ENCODE measurements around the gene RNF38. TPM values are rescaled to one million over a fixed set of nuclear protein-coding genes. Genes with fewer than 3 reads are reported as not detected.
"Not testable (repeated sequence)": the region's sequence is repeated elsewhere in the genome, so short reads cannot be mapped to it uniquely, and the experiment has no call there.

Gene RNF38
- 3.2 and 6.9 TPM in 2 replicates for total RNA-seq (2014; rRNA removed; shearing (Covaris generic); ENCODE audit: low replicate concordance)

DNA sequence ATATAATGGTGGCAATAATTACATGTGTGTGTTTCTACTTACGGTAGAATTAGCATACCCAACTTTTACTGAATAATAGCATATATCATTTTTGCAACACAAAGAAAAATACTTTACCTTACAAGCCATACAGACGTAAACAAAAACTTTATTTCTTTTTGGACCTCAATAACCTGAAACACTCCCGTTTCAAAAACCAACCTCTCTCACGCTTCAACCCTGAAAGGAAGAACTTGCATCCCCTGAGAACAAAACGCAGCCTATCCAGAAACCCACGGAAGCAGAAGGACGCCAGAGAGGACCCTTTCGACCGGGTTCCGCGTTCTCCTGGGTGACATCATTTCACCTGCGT lies at the start of gene RNF38:
Gene RNF38, minus strand, starts transcription at position 290 of the 352 bp plus-strand sequence. Its CDS starts 161 bp downstream, at position 129.
- no peak for DNase-seq (ENCODE audit: low read depth)
- in situ Hi-C loops (cut with HindIII; ENCODE audit: low pct_unique_long_range_greater_than_20kb, low sequenced_read_pairs), result no loop called here

DNA sequence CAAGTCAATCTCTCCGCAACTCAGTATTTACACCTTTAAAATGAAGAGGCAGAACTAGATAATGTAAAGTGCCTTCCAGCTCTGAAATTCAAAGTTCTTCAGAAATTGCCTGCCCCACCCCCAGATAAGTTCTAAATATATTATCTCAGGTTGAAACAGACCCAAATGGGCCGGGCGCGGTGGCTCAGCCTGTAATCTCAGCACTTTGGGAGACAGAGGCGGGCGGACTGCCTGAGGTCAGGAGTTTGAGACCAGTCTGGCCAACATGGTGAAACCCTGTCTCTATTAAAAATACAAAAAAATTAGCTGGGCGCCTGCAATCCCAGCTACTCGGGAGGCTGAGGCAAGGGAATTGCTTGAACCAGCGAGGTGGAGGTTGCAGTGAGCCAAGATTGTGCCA lies 48.5 kb upstream of the RNF38 start:
- DNase-seq (ENCODE audit: low read depth); in situ Hi-C loops (cut with HindIII; ENCODE audit: low pct_unique_long_range_greater_than_20kb, low sequenced_read_pairs): not testable (repeated sequence)

DNA sequence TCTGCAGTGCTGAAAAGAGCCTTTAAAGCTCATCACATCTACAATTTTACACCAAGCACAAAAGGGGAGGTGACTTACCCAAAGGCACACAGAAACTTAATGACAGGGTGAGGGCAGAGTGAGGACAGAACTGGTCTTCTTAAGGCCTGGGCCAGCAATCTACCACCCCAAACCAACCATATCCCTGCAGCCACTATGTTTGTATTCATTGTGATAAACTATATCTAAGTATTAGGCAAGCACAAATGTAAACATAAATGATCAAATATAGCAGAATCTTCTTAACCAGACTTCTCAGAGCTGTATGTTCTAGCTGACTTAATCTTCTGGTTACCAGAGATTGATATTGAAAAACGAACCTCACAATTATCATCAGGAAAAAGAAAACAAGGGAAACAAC lies 47.9 kb upstream of the RNF38 start:
- in situ Hi-C loops (cut with HindIII; ENCODE audit: low pct_unique_long_range_greater_than_20kb, low sequenced_read_pairs), result no loop called here
- no peak for DNase-seq (ENCODE audit: low read depth)

DNA sequence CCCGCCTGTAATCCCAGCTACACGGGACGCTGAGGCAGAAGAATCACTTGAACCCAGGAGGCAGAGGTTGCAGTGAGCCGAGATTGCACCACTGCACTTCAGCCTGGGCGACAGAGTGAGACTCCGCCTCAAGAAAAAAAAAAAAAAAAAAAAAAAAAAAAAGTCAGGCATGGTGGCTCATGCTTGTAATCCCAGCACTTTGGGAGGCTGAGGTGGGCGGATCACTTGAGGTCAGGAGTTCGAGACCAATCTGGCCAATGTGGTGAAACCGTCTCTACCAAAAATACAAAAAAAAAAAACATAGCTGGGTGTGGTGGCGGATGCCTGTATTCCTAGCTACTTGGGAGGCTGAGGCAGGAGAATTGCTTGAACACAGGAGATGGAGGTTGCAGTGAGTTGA lies 46.6 kb upstream of the RNF38 start:
- in situ Hi-C loops (cut with HindIII; ENCODE audit: low pct_unique_long_range_greater_than_20kb, low sequenced_read_pairs); DNase-seq (ENCODE audit: low read depth): not testable (repeated sequence)

DNA sequence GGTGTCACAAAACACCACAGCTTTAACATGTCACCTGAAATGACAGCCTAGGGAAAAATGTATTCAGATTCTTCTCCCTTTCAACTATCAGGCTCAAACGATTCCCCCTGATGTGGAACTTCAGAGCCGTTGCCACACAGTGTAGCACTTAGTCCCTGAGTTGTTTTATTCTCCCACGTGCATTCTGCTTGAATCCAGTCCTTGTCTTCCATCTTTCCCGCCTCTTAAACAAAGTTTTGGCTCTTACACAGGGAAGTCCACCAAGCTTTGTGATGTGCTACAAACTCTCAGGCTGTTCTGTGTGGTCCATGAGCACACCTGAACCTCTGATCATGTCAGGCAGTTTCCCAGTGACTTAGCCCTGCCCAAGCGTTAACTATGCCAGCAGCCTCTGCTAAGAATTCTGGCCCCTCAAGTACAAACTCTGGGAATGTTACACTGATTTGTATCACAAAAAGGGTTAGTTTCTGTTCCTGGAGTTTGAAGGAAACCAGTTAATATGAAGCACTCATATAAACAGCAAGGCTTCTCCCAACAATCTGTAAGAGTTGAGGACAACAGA lies 45.8 kb upstream of the RNF38 start:
- no peak for DNase-seq (ENCODE audit: low read depth)
- in situ Hi-C loops (cut with HindIII; ENCODE audit: low pct_unique_long_range_greater_than_20kb, low sequenced_read_pairs), result no loop called here

DNA sequence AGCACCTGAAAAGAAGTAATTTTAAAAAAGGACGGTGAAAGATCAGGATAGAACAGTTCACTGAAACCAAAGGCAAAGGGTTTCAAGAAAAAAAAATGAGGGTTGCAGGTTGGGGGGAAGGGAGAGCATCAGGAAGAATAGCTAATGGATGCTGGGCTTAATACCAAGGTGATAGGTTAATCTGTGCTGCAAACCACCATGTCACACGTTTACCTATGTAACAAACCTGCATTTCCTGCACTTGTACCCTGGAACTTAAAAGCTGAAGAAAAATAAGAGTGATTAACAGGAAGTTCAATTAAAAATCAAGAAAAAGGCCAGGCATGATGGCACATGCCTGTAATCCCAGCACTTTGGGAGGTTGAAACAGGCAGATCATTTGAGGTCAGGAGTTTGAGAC lies 44.1 kb upstream of the RNF38 start:
- no peak for DNase-seq (ENCODE audit: low read depth)
- in situ Hi-C loops (cut with HindIII; ENCODE audit: low pct_unique_long_range_greater_than_20kb, low sequenced_read_pairs), result no loop called here

DNA sequence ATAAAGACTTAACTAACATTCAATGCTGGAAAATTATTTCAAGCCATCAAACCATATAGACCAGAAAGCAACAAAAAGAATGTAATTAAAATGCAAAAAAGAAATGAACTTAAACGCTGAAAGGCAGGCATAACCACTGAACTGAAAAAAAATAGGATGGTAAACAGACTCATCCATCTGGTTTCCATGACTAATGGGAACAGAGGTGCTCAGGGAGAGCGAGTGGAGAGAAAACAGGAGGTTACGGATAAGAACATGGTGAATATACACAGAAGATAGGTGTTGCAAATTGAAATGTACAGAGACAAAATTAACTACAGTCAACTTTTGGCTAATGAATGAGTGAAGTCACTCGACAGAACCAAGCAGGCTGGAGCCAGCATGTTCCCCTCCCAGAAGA lies 43.5 kb upstream of the RNF38 start:
- in situ Hi-C loops (cut with HindIII; ENCODE audit: low pct_unique_long_range_greater_than_20kb, low sequenced_read_pairs), result no loop called here
- no peak for DNase-seq (ENCODE audit: low read depth)

DNA sequence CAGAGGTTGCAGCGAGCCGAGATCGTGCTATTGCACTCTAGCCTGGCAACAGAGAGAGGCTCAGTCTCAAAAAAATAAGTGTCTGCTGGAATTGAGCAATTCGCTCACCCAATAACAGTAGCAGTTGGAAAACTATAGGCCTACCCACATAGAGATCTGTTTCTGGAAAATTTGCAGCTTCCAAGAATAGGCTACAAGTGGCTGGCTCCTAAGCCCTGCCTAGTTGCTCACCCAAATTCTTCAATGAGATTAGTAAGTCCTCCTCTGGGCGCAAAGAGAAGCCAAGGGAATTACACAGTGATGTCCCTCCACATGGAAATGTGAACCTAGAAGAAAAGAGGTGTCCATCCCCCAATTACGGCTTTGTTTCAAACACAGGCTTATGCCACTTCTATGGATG lies 42.6 kb upstream of the RNF38 start:
- in situ Hi-C loops (cut with HindIII; ENCODE audit: low pct_unique_long_range_greater_than_20kb, low sequenced_read_pairs), result no loop called here
- DNase-seq (ENCODE audit: low read depth), result no peak

DNA sequence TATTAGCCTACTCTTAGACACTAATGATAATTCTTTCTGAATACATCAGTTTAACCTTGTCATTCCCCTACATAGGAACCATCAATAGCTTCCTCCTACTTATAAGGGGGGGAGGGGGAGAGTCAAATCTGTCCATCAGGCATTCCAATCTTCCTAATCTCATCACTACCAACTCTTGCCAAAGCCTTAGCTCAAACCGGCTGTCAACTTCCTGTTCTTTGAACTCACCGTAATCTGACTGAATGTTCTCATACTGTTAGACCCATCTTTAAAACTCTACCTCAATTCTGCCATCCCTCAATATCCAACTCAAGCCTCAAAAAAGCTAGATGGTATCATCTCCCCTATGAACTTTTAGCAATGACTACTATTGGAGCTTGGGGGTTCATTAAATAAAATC lies 41.9 kb upstream of the RNF38 start:
- in situ Hi-C loops (cut with HindIII; ENCODE audit: low pct_unique_long_range_greater_than_20kb, low sequenced_read_pairs), result no loop called here

DNA sequence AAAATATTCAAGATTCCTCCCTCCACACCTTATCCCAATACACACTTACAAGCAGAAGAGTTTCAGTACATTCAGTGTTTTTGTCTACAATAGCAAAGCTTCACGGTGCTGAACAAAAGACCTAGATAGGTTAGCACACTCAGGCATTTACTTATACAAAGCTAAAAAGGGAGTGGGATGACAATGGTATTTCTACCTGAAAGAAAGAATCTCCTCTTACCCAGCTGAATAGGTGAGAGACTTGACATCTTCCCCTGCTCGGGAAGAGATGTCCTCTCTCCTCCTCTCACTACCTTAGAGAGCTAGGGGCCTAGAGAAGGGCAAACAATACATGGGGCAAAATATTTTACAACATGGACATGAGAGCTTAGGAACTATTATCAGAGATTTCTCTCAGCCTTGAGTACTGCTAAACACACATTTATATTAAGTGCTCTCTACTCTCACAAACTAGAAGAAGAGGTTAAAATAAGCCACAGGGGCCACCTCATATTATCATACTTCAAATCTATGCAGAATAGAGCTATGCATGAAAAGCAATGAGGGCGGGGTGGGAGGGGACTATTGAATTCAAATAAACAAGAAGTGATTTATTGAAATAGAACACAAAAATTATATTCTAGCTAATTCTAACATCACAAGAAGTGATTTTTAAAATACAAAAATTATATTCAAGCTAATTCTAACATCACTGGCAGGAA lies 38.6 kb upstream of the RNF38 start:
- in situ Hi-C loops (cut with HindIII; ENCODE audit: low pct_unique_long_range_greater_than_20kb, low sequenced_read_pairs), result no loop called here
- DNase-seq (ENCODE audit: low read depth), result no peak

More for the DNA sequence above, 41.9 kb upstream of the RNF38 start:
- no peak for DNase-seq (ENCODE audit: low read depth)

DNA sequence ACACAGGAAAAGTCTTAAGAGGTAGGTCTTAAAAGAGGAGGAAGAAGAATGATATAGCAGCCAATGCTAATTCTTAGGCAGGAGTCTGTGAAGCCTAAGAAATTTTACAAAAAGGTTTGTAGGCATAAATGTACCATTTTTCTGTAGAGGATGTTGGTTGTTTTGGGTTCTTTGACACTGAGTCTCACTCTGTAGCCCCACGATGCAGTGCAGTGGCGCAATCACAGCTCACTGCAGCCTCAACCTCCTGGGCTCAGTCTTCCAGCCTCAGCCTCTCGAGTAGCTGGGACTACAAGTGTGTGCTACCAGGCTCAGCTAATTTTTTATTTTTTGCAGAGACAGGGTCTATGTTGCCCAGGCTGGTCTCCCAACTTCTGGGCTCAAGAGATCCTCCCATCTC lies 37.7 kb upstream of the RNF38 start:
- in situ Hi-C loops (cut with HindIII; ENCODE audit: low pct_unique_long_range_greater_than_20kb, low sequenced_read_pairs), result no loop called here
- no peak for DNase-seq (ENCODE audit: low read depth)

DNA sequence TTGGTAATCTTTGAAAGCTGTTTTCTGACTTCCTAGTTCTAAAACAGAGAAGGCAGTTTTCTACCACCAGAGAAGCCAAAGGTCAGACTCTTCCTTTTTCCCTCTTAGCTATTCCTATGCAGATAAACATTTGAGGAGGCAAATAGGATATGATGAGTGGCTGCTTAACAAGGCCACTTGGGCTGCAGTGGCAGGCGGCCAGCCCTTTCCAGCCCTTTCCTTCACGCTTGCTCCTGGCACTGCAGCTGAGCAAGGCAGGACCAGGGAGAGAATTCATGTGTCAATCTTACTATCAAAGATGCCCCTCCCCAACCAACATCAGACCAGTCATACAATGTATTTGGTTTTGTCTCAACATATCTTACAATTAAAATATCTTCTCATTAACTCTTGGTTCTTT lies 36.8 kb upstream of the RNF38 start:
- no peak for DNase-seq (ENCODE audit: low read depth)
- in situ Hi-C loops (cut with HindIII; ENCODE audit: low pct_unique_long_range_greater_than_20kb, low sequenced_read_pairs), result no loop called here

DNA sequence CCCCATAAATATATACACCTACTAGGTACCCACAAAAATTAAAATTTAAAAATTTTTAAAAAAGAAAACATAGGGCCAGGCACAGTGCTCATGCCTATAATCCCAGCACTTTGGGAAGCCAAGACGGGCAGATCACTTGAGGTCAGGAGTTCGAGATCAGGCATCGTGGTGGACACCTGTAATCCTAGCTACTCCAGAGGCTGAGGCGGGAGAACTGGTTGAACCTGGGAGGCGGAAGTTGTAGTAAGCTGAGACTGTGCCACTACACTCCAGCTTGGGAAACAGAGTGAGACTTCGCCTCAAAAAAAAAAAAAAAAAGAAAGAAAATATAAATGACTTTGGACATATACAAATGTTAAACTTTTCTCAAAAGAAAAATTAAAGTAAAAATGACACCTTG lies 33.3 kb upstream of the RNF38 start:
- in situ Hi-C loops (cut with HindIII; ENCODE audit: low pct_unique_long_range_greater_than_20kb, low sequenced_read_pairs), result no loop called here
- DNase-seq (ENCODE audit: low read depth), result no peak

DNA sequence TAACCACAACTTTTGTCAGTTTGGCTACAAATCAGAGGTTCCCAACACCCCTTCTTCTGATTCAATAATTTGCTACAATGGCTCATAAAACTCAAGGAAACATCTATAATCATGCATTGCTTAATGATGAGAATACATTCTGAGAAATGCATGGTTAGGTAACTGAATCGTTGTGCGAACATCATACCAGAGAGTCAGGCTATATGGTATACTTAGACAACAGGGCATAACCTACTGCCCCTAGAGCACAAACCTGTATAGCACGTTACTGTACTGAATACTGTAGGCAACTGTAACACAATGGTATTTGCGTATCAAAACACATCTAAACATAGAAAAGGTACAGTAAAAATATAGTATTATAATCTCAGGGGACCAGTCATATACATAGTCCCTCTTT lies 31.0 kb upstream of the RNF38 start:
- DNase-seq (ENCODE audit: low read depth), result no peak
- in situ Hi-C loops (cut with HindIII; ENCODE audit: low pct_unique_long_range_greater_than_20kb, low sequenced_read_pairs), result no loop called here

DNA sequence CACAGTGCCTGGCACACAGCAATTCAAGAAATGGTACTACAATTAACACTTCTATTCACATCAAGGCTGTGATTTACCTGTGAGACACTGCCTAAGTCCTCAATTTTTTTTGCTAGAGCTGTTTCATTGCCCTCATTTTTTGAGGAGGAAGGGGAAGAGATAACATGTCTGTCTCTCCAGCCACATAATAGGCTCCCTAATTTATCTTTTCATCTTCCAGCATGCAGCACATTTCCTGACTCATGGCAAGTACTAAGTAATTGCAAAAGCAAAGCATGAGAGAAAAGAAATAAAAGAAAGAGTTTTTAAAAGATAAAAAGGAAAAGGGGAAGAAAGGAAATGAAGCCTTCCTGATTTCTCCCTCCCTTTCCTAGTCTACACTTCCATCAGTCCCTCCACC lies 26.9 kb upstream of the RNF38 start:
- no peak for DNase-seq (ENCODE audit: low read depth)
- in situ Hi-C loops (cut with HindIII; ENCODE audit: low pct_unique_long_range_greater_than_20kb, low sequenced_read_pairs), result no loop called here

DNA sequence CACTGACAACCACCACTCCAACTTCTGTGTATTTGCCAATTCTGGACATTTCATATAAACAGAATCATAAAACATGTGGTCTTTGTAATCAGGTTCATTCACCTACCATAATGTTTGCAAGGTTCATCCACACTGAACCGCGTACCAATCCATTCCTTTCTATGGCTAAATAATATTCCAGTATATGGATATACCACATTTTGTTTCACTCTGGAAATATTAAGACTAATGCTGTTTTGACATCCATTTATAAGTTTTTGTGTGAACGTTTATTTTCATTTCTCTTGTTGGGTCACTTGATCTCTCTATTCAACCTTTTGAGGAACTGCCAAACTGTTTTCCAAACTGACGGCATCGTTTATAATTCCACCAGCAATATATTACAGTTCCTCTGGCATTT lies 26.3 kb upstream of the RNF38 start:
- in situ Hi-C loops (cut with HindIII; ENCODE audit: low pct_unique_long_range_greater_than_20kb, low sequenced_read_pairs), result no loop called here
- DNase-seq (ENCODE audit: low read depth), result no peak

DNA sequence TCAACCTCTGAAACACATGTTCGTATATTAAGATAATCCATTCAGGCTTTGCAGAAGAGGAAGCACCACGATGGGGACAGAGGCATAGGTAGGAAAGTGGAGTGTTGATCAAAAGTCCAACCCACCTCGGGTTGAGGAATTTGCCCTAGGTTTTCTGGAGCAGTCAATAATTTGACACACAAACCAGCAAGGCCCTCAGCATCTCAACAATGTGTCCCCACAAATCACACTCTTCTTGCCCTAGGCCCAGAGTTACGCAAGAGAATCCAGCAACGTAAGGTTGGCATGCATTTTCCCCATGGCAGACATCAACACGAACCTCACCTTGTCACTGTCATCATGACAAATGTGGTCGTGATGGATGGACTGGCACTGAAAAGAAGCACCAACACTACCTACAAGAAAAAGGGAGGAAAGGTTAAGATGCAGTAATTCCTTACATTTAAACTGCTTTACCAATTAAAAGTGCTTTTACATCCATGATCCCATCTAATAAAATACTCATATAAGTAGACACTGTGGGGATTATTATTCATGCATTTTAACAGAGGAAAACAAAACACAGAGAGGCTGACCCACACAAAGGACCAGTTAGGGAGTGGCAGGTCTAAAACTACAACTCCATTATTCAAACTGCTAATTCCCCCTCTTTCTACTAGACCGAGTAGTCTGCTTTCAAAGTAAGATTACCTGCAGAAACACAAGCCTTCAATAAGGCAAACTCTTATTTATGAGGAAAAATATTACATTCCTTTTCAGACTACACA lies 24.4 kb upstream of the RNF38 start:
- DNase-seq (ENCODE audit: low read depth), result no peak
- in situ Hi-C loops (cut with HindIII; ENCODE audit: low pct_unique_long_range_greater_than_20kb, low sequenced_read_pairs), result no loop called here

DNA sequence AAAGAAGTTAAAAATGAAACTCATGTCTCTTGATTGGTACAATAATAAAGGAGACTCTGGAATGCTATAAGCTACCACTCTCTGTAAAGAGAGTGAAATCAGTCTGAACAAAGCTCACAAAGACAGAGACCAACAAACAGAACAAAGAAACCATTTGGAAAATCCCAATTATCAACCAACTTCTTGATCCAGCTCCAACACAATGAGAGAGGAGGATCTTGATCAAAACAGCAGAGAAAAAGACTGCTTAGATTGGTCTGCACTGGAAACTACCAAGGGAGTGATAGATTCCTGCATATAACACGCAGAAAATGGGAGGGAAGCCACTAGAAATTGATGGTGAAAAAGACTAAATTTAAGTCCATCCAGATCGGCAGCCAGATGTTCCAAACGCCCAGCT lies 23.1 kb upstream of the RNF38 start:
- in situ Hi-C loops (cut with HindIII; ENCODE audit: low pct_unique_long_range_greater_than_20kb, low sequenced_read_pairs), result no loop called here
- DNase-seq (ENCODE audit: low read depth), result no peak

DNA sequence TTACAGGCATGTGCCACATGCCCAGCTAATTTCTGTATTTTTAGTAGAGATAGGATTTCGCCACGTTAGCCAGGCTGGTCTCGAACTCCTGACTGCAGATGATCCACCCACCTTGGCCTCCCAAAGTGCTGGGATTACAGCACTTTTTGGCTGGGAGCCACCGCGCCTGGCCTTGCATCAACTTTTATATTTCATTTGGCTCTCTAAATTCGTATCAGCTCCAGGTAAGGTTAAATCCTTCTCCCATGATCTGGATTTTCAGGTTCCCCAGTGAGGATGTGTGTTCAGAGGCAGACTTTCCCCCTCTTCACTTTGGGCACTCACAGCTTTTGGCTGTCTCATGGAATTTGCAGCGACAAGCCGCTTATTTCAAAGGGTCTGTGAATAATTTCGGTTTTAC lies 16.8 kb upstream of the RNF38 start:
- in situ Hi-C loops (cut with HindIII; ENCODE audit: low pct_unique_long_range_greater_than_20kb, low sequenced_read_pairs), result no loop called here

More for the DNA sequence above, 16.8 kb upstream of the RNF38 start:
- DNase-seq (ENCODE audit: low read depth), result no peak
